ENCODE results near the gene BMPR1B. TPM values are rescaled to one million over a fixed set of nuclear protein-coding genes. Genes with fewer than 3 reads are reported as not detected.

The BMPR1B gene
- total RNA-seq, 2 experiments from 2014 or later: not detected

- POLR2A ChIA-PET: no interaction called here
- CTCF ChIA-PET: no interaction called here
- Mint-ChIP-seq H3K27me3 (peaks cover 20% of the 10 kb centered on the region), H3K9me3 (no peaks in the 10 kb centered on the region), H3K27ac (no peak overlapping the region), H3K4me3 (no peak overlapping the region), H3K36me3 (ENCODE audit: low read depth) (no peaks in the 10 kb centered on the region), H3K4me1 (ENCODE audit: low read depth) (no peaks in the 10 kb centered on the region)
- Histone ChIP-seq H3K4me1 (ENCODE audit: insufficient read depth, low read length) (no peaks in the 10 kb centered on the region), H3K4me3 (ENCODE audit: low read length) (no peak overlapping the region), H3K27ac (ENCODE audit: low read depth in 1 of 2, low read length in 2 of 2) (no peak overlapping the region), H3K27me3 (ENCODE audit: control insufficient read depth in 1 of 2, insufficient read depth in 2 of 2, low read length in 2 of 2) (no peaks in the 10 kb centered on the region), H3K9me3 (ENCODE audit: control insufficient read depth in 1 of 2, insufficient read depth in 1 of 2, low read length in 2 of 2) (peaks cover 0 to 7% of the 10 kb centered on the region in 2 experiments), H3K36me3 (ENCODE audit: insufficient read depth, low read length) (no peaks in the 10 kb centered on the region)
- TF ChIP-seq, protein P1, sequence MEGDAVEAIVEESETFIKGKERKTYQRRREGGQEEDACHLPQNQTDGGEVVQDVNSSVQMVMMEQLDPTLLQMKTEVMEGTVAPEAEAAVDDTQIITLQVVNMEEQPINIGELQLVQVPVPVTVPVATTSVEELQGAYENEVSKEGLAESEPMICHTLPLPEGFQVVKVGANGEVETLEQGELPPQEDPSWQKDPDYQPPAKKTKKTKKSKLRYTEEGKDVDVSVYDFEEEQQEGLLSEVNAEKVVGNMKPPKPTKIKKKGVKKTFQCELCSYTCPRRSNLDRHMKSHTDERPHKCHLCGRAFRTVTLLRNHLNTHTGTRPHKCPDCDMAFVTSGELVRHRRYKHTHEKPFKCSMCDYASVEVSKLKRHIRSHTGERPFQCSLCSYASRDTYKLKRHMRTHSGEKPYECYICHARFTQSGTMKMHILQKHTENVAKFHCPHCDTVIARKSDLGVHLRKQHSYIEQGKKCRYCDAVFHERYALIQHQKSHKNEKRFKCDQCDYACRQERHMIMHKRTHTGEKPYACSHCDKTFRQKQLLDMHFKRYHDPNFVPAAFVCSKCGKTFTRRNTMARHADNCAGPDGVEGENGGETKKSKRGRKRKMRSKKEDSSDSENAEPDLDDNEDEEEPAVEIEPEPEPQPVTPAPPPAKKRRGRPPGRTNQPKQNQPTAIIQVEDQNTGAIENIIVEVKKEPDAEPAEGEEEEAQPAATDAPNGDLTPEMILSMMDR (IDR thresholded peaks at IDR 0.05): no peak
- intact Hi-C loops (cut with DNase I, micrococcal nuclease): no loop called here
- ATAC-seq (ENCODE audit: poor library complexity): no peak
- DNase-seq: no peak
Observed at GRCh38 chr4:95141361-95141760, 383.6 kb downstream of the BMPR1B start.

- Histone ChIP-seq H3K36me3 (ENCODE audit: insufficient read depth, low read length) (no peaks in the 10 kb centered on the region), H3K4me3 (ENCODE audit: low read length) (no peak overlapping the region), H3K27ac (ENCODE audit: low read depth in 1 of 2, low read length in 2 of 2) (no peak overlapping the region), H3K27me3 (ENCODE audit: control insufficient read depth in 1 of 2, insufficient read depth in 2 of 2, low read length in 2 of 2) (no peaks in the 10 kb centered on the region), H3K4me1 (ENCODE audit: insufficient read depth, low read length) (no peaks in the 10 kb centered on the region), H3K9me3 (ENCODE audit: control insufficient read depth in 1 of 2, insufficient read depth in 1 of 2, low read length in 2 of 2) (peaks cover 0 to 7% of the 10 kb centered on the region in 2 experiments)
- Mint-ChIP-seq H3K4me3 (no peak overlapping the region), H3K9me3 (no peaks in the 10 kb centered on the region), H3K27ac (no peak overlapping the region), H3K36me3 (ENCODE audit: low read depth) (no peaks in the 10 kb centered on the region), H3K27me3 (peaks cover 20% of the 10 kb centered on the region), H3K4me1 (ENCODE audit: low read depth) (no peaks in the 10 kb centered on the region)
- POLR2A ChIA-PET: no interaction called here
- TF ChIP-seq, protein P1 (IDR thresholded peaks at IDR 0.05): no peak
- ATAC-seq (ENCODE audit: poor library complexity) (no peak), DNase-seq (no peak)
- intact Hi-C loops (cut with DNase I, micrococcal nuclease): no loop called here
- CTCF ChIA-PET: no interaction called here
Observed at GRCh38 chr4:95142932-95143331, 385.2 kb downstream of the BMPR1B start.

DNA sequence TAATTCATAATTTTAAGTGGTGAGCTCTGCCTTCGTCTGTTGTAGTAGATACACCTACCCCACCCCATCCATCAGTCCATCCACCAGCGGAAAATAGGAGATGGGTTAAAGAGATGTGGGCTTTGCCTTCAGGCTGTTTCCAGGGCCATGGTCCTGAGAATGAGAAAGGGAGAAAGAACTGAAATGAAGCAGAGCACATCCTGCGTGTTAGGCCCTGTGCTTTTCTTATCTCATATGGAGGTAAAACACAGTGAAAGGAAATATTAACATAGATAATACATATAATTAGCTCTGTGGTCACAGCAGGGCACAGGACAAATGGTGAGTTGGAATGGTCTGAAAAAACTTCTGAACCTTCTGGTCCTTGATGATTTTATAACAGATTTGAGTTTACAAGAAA is 393.5 kb downstream of the BMPR1B start:
- Mint-ChIP-seq H3K27me3 (no peaks in the 10 kb centered on the region), H3K4me3 (no peak overlapping the region), H3K4me1 (ENCODE audit: low read depth) (peaks cover 17% of the 10 kb centered on the region), H3K36me3 (ENCODE audit: low read depth) (no peaks in the 10 kb centered on the region), H3K27ac (no peak overlapping the region), H3K9me3 (no peaks in the 10 kb centered on the region)
- TF ChIP-seq, protein P1 (IDR thresholded peaks at IDR 0.05): no peak
- Histone ChIP-seq H3K36me3 (ENCODE audit: insufficient read depth, low read length) (no peaks in the 10 kb centered on the region), H3K4me3 (ENCODE audit: low read length) (no peak overlapping the region), H3K9me3 (ENCODE audit: control insufficient read depth in 1 of 2, insufficient read depth in 1 of 2, low read length in 2 of 2) (no peaks in the 10 kb centered on the region), H3K27me3 (ENCODE audit: control insufficient read depth in 1 of 2, insufficient read depth in 2 of 2, low read length in 2 of 2) (no peaks in the 10 kb centered on the region), H3K27ac (ENCODE audit: low read depth in 1 of 2, low read length in 2 of 2) (no peak overlapping the region), H3K4me1 (ENCODE audit: insufficient read depth, low read length) (peaks cover 3% of the 10 kb centered on the region)
- CTCF ChIA-PET: no interaction called here
- POLR2A ChIA-PET: no interaction called here
- intact Hi-C loops (cut with DNase I, micrococcal nuclease): no loop called here
- no peak for DNase-seq
- no peak for ATAC-seq (ENCODE audit: poor library complexity)
